ENCODE measurements around the gene ERVK3-1. TPM values are rescaled to one million over a fixed set of nuclear protein-coding genes. Genes with fewer than 3 reads are reported as not detected.

Gene ERVK3-1
- total and polyA plus RNA-seq, 2 experiments from 2014 or later, result 62.8 to 92.4 TPM

GRCh38 chr19:58265100-58265499, 40.1 kb upstream of the ERVK3-1 start:
- Histone ChIP-seq H3K27me3 (no peaks in the 10 kb centered on the region), H3K4me3 (no peak overlapping the region), H3K9me3 (ENCODE audit: low read depth) (peaks cover 22% of the 10 kb centered on the region), H3K4me1 (ENCODE audit: low read depth) (no peaks in the 10 kb centered on the region), H3K27ac (no peak overlapping the region), H3K36me3 (peaks cover 19% of the 10 kb centered on the region)
- DNase-seq (ENCODE audit: low read depth in 1 of 2, low spot score in 1 of 2), result no peak
- TF ChIP-seq, protein P1, sequence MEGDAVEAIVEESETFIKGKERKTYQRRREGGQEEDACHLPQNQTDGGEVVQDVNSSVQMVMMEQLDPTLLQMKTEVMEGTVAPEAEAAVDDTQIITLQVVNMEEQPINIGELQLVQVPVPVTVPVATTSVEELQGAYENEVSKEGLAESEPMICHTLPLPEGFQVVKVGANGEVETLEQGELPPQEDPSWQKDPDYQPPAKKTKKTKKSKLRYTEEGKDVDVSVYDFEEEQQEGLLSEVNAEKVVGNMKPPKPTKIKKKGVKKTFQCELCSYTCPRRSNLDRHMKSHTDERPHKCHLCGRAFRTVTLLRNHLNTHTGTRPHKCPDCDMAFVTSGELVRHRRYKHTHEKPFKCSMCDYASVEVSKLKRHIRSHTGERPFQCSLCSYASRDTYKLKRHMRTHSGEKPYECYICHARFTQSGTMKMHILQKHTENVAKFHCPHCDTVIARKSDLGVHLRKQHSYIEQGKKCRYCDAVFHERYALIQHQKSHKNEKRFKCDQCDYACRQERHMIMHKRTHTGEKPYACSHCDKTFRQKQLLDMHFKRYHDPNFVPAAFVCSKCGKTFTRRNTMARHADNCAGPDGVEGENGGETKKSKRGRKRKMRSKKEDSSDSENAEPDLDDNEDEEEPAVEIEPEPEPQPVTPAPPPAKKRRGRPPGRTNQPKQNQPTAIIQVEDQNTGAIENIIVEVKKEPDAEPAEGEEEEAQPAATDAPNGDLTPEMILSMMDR (IDR thresholded peaks at IDR 0.05; ENCODE audit: low read depth, low read length), result no peak

- no peaks in the 10 kb centered on the region for H3K27me3 ChIP-seq
- no peaks in the 10 kb centered on the region for H3K4me1 ChIP-seq (ENCODE audit: low read depth)
- H3K9me3 ChIP-seq (ENCODE audit: low read depth), result peaks cover 11% of the 10 kb centered on the region
- peaks cover 2% of the 10 kb centered on the region for H3K36me3 ChIP-seq
- DNase-seq (ENCODE audit: low read depth in 1 of 2, low spot score in 1 of 2), result no peak
- TF ChIP-seq, protein P1 (IDR thresholded peaks at IDR 0.05; ENCODE audit: low read depth, low read length), result no peak
- no peak overlapping the region for H3K27ac ChIP-seq
- H3K4me3 ChIP-seq, result no peak overlapping the region
Measured at GRCh38 chr19:58268344-58268743, 36.8 kb upstream of the ERVK3-1 start.

GRCh38 chr19:58274771-58275201, 30.4 kb upstream of the ERVK3-1 start:
- no peak overlapping the region for H3K4me3 ChIP-seq
- no peak for DNase-seq (ENCODE audit: low read depth in 1 of 2, low spot score in 1 of 2)
- no peak overlapping the region for H3K27ac ChIP-seq

GRCh38 chr19:58275564-58275963, 29.6 kb upstream of the ERVK3-1 start:
- peaks cover 5% of the 10 kb centered on the region for H3K4me1 ChIP-seq (ENCODE audit: low read depth)
- no peak for DNase-seq (ENCODE audit: low read depth in 1 of 2, low spot score in 1 of 2)
- TF ChIP-seq, protein P1 (IDR thresholded peaks at IDR 0.05; ENCODE audit: low read depth, low read length), result no peak
- H3K36me3 ChIP-seq, result no peaks in the 10 kb centered on the region
- H3K4me3 ChIP-seq, result no peak overlapping the region
- no peaks in the 10 kb centered on the region for H3K9me3 ChIP-seq (ENCODE audit: low read depth)
- H3K27me3 ChIP-seq, result no peaks in the 10 kb centered on the region
- H3K27ac ChIP-seq, result no peak overlapping the region

More at GRCh38 chr19:58274771-58275201, 30.4 kb upstream of the ERVK3-1 start:
- TF ChIP-seq, protein P1 (IDR thresholded peaks at IDR 0.05; ENCODE audit: low read depth, low read length), result no peak
- Histone ChIP-seq H3K36me3 (no peaks in the 10 kb centered on the region), H3K27me3 (no peaks in the 10 kb centered on the region), H3K4me1 (ENCODE audit: low read depth) (peaks cover 1% of the 10 kb centered on the region), H3K9me3 (ENCODE audit: low read depth) (no peaks in the 10 kb centered on the region)

DNA sequence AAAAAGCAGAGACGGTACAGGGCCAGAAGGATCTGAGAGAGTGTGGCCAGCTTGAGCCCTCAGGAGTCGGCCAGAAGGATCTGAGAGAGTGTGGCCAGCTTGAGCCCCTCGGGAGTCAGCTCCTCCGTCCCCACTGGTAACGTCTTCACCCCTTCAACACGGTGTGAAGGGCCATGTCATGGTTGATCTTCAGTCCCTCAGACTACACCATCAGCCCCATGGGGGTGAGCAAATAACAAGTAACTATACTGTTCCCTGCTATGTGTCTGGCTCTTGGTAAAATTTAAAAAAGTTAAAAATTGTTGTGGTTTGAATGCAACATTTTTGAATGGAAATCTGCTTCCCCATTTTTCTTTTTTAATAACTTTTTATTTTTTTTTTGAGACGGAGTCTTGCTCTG, 28.0 kb upstream of the ERVK3-1 start:
- Histone ChIP-seq H3K4me1 (ENCODE audit: low read depth) (peaks cover 5% of the 10 kb centered on the region), H3K27me3 (no peaks in the 10 kb centered on the region), H3K4me3 (no peak overlapping the region), H3K9me3 (ENCODE audit: low read depth) (no peaks in the 10 kb centered on the region), H3K36me3 (no peaks in the 10 kb centered on the region), H3K27ac (no peak overlapping the region)
- no peak for DNase-seq (ENCODE audit: low read depth in 1 of 2, low spot score in 1 of 2)
- TF ChIP-seq, protein P1 (IDR thresholded peaks at IDR 0.05; ENCODE audit: low read depth, low read length), result no peak
